WTC11 (cell line): ENCODE data around the gene ATF3.

ENCODE experiments used
- SP1 ChIP-seq: sonication (generic); formaldehyde crosslinking; conservative IDR thresholded peaks from 2 replicates; pipeline ENCODE4 v1.8.1; 2022; ENCODE audit warnings: missing genetic modification reagents
- TF ChIP-seq, protein P1 (sequence below): fragments of 200-600 bp; IDR thresholded peaks from 2 replicates; pipeline ENCODE4 v1.8.0; 2022; ENCODE audit warnings: antibody characterized with exemption

DNA sequence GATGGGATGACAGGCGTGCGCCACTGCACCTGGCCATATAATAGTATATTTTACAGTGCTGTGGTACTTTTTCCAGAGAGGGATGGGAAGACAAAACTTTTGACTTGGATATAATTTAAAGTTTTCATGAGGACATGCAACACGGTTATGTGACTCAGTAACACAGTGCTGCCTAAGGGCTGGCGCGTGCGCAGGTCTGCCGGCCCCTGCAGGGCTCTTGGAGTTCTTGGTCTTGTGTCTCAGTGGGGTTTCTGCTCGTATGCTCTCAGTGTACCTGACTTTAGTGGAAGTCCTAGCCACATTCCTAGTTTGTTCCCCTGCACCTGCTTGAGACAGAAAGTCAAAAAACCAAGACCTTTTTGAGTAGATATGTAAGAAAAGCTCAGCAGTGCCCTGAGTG is 27.5 kb upstream of the ATF3 start:
- TF ChIP-seq SP1 (CRISPR knock-in tag), result no peak
- TF ChIP-seq, protein P1, sequence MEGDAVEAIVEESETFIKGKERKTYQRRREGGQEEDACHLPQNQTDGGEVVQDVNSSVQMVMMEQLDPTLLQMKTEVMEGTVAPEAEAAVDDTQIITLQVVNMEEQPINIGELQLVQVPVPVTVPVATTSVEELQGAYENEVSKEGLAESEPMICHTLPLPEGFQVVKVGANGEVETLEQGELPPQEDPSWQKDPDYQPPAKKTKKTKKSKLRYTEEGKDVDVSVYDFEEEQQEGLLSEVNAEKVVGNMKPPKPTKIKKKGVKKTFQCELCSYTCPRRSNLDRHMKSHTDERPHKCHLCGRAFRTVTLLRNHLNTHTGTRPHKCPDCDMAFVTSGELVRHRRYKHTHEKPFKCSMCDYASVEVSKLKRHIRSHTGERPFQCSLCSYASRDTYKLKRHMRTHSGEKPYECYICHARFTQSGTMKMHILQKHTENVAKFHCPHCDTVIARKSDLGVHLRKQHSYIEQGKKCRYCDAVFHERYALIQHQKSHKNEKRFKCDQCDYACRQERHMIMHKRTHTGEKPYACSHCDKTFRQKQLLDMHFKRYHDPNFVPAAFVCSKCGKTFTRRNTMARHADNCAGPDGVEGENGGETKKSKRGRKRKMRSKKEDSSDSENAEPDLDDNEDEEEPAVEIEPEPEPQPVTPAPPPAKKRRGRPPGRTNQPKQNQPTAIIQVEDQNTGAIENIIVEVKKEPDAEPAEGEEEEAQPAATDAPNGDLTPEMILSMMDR, result no peak
